Stimulated activated naive CD8-positive, alpha-beta T cell treated with anti-CD3 and anti-CD28 coated beads, Interleukin-15, Interleukin-2, amounts not matched to agents 100 U/mL and 50 U/mL, for 24 hours (primary cell): ENCODE data around the gene PPP1R2C.

Source experiments
- ATAC-seq: fragments of 150-1000 bp; cut with Tn5 transposase; one replicate; pipeline ENCODE4 v1.10.0; 2021
- DNase-seq: peaks from one replicate; pipeline ENCODE4 v3.0.0; 2021

PPP1R2C gene

GRCh38 chrX:42748067-42748850 lies 29.7 kb downstream of the PPP1R2C start:
- ATAC-seq (no peak), DNase-seq (no peak)

DNA sequence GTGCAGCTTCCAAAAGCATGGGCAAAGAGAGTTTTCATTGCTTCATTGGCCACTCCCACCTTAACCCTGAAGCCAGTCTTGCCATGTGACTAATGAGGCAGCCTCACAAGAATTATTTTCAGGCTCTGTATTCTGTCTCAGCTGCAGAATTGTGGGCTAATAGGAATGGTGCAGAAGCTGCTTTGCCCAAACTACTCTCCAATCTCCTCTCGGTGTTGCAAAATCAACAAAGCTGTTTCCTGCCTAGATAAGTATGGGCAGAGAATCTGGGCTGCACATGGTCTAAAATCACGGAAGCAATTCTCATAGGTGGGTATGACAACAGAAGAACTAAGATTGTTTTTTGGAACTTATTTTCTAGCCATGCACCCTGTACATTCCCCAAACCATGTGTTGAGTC lies 31.4 kb downstream of the PPP1R2C start:
- DNase-seq (no peak), ATAC-seq (no peak)

- ATAC-seq (no peak), DNase-seq (no peak)
Measured at GRCh38 chrX:42740456-42740855, 37.5 kb downstream of the PPP1R2C start.

- no peak for DNase-seq
- no peak for ATAC-seq
Measured at GRCh38 chrX:42739741-42740140, 38.2 kb downstream of the PPP1R2C start.

GRCh38 chrX:42739258-42739657 lies 38.7 kb downstream of the PPP1R2C start:
- ATAC-seq (no peak), DNase-seq (no peak)

- DNase-seq = no peak
- ATAC-seq = no peak
Measured at GRCh38 chrX:42738552-42738951, 39.4 kb downstream of the PPP1R2C start.

DNA sequence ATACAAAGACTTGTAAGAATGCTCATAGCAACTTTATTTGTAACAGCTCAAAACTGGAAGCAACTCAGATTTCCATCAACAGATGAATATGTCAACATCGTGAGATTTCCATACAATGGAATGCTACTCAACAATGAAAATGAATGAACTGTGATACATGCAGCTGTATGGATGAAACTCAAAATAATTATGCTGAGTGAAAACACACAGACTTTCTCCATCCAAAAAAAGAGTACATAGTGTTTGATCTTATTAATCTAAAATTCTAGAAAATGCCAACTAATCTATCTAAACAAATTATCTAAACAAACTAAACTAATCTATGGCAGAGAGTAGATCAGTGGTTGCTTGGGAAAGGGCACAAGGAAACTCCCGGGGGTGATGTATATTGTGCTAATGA lies 42.7 kb downstream of the PPP1R2C start:
- no peak for ATAC-seq
- DNase-seq = no peak

DNA sequence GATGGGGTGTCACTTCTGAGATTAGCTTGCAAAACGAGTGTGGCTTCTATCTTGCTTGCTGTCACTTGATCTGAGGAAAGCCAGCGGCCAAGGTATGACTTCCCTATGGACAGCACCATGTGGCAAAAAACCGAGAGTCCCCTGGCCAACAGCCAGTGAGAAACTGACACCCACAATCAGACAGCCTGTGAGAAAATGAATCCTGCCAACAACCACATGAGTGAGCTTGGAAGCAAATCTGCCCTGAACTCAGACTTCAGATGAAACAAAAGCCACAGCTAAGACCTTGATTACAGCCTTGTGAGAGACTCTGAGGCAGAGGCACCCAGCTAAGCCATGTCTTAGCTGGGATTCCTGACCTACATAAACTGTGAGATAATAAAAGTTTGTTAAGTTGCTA lies 45.5 kb downstream of the PPP1R2C start:
- DNase-seq = no peak
- ATAC-seq = no peak
